Right hindlimb (tissue), 1 donor: ENCODE results near the gene MRC2.
"Not testable (repeated sequence)": the region's sequence is repeated elsewhere in the genome, so short reads cannot be mapped to it uniquely, and the experiment has no call there.

Source experiments
- DNase-seq: peaks from one replicate; pipeline ENCODE4 v3.0.0-alpha.2; 2018

Gene MRC2

GRCh38 chr17:62612289-62612688, 15.2 kb upstream of the MRC2 start:
- not testable (repeated sequence) for DNase-seq

- not testable (repeated sequence) for DNase-seq
Observed at GRCh38 chr17:62613095-62613494, 14.4 kb upstream of the MRC2 start.

DNA sequence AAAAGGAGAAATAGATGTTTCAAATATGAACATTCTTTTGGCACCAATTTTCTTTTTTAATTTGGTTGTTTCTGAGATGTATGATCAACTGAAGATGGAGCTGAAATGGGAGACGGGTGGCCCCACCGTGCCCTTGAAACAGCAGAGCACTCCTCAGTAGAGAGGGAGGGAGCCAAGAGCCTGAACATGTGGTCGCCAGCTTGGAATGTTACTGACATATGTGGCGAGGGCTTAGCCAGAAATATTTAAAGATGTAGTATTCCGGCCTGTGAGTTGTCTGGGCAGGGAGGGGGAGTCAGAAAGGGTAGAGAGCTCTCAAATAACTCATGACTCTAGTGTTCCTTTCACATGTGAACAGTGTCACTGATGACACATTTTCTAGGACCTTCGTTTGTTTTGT, 13.3 kb upstream of the MRC2 start:
- peak; percentile 87 for DNase-seq

DNA sequence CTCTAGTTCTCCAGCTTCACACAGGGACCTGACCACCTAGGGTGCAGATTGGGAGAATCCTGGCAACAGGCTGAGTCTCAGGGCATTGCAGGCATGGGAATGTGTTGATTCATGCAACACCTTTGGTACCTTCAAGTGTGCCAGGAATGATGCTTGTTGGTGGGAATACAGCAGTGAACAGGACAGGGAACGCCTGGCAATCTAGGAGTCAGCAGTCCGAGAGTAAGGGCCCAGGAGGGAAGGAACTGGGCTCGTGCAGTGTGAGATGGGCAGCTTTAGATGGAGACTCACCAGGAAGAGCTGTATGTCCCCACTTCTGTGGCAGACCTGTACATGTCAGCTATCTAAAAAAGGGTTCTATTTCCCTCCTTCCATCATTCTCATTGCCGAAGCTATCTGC, 12.0 kb upstream of the MRC2 start:
- DNase-seq, result no peak

DNA sequence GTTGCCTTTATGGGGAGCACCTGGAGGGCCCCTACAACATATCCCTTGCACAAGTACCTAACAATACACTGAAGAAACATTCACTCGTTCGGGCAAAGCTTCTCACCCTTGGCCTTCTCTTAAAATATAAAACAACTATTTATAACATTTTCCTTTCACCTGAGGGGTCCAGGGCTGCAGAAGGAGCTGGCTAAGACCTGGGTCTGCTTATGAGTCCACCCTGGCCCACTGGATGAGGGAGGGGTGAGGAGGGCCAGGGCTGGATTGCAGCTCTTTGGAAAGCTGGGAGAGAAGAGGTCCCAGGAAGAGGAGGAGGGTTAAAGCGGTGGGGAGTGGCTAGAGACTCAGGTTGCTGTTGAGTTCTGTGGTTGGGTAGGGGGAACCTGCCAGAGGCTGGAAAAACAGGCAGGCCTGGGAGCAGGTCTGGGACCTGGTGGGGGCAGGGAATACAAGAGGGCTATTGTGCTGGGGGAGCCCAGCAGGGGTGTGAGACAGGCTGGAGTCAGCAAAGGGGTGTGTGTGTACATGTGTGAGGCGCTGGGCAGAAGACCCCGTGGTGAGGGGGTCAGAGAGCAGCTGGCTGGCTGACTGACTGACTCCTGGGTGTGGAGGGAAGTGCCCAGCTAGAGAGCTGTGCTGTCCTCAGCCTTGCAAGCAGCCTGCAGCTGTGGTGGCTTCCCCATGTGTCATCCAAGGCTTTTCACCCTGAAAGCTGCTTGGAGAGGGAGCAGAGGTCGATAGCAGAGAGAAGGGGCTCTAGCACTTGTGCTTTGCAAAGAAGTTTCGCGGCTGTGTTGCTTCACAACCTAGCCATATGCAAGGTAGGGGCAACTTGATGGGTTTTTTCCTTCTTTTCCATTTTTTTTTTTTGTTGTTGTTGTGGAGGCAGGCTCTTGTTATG, 10.2 kb upstream of the MRC2 start:
- peak; percentile 59 for DNase-seq

DNA sequence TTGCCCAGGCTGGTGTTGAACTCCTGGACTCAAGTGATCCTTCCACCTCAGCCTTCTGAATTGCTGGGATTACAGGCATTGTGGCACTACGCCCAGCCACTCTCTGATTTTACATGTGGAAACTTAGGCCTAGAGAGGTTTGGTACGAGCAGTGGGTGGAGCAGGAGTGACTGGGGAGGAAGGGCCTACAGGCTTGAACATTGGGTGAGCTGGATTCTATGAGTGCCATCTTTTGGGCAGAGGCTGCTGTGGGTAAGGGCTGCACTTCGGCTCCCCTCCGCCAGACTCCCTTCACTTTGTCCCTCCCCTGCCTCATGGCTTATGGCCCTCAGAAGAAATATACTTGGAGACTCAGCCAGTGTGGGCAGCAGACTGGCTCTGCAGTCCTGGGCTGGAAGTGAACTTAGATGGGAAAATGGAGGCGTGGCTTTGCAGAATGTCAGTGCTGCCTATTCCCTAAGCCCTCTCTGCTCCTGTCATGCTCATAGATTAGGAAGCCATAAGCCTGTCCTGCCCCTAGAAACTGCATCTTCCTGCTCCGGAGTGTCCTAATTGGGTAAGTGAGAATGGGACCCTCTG, 9.5 kb upstream of the MRC2 start:
- DNase-seq, result peak; percentile 68

DNA sequence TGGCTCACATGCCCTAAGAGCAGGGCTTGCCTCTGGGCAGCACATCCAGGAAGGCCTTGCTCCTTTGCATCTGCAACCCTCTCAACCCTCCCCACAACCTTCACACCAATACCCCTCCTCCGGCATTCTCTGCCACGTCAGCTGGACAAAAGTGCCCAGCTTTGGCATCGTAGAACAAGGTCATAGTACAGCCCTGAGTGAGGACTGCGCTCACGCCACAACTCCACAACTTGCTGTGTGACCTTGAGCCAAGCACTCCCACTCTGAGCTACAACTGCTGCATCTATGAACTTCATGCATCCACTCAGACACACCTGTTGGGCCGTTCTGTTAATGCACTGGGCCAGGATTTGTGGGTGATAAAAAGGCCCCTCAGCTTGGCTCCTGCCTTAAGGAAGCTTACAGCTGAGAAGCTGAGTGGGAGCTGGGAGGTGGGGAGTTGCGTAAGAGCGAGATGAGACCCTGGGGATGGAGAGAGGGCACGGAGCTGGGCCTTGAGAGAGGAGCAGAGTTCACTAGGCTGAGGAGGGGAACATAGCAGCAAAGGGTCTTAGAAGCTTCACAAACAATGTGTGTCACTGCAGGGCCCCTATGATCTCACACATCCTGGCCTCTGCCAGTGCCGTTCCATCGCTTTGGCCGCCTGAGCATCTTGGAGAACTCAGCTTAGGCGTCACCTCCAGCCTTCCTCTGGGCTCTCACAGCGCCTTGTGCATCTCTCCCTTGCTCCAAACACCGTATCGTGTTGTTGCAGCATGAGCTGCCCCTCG, 8.6 kb upstream of the MRC2 start:
- peak; percentile 75 for DNase-seq

DNA sequence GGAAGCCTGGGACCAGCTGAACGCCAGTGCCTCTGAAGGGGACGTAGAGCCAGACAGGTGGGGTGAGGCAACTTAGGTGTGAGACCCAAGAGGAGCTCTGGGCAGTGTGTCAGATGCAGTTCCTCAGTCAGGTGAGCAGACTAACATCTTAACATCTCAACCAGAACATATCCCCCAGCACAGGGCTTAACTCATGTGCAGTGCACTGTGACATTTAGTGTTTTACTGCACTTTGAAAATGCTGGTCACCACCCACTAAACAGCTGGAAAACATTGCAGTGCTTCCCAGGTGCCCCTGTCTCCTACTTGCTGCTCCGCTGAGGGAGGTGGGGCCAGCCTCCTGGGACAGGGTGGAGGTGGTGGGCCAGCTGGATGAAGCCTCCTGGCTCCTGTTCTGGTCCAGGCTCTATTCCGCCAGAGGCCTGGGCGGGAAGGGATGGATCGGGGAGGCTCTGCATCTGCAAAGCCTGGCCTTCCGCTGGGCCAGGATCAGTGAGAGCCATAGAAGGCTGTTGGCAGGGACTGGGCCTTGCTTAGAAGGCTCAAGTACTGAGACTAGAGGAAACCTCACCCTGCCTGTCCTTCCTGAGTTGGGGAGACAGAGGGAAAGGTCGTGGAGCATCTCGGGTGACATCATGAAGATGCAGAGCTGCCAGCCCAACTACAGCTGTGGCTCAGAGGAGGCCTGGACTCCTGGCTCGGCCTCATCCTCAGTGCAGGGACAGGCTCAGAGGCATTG, 7.9 kb upstream of the MRC2 start:
- DNase-seq, result peak; percentile 66

- DNase-seq, result no peak
Observed at GRCh38 chr17:62621223-62621622, 6.2 kb upstream of the MRC2 start.

DNA sequence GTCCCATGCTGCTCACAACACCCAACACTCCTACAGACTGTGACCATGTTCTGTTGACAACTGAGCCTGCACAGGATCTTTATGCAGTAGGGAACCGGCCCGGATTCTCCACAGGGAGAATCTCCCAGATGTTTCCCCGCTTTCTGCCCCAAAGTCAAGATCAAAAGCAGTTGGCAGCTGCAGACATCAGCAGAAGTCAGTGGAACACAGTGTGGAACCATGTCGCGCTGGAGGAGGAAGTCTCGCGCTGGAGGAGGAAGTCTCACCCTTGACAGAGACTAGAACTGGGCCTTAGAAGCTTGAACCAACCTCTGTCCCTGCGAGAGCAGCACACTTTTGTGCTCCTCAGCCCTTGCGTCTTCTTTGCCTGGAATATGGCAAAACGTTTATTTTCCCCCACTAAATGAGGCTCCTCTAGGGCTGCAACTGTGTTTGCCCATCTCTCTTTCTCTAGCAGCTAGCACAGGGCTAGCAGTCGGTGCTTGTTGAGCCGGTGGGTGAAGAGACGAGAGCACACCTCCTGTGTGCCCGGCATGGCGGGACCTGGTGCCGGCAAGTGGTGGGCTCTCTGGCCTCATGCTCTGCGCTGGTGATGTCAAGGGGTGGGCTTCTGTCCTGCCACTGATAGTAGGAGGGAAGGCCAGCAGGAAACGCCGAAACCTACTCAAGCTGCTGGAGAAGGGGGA, 2.1 kb upstream of the MRC2 start:
- no peak for DNase-seq

- DNase-seq, result no peak
Observed at GRCh38 chr17:62625870-62626200, 1.6 kb upstream of the MRC2 start.

DNA sequence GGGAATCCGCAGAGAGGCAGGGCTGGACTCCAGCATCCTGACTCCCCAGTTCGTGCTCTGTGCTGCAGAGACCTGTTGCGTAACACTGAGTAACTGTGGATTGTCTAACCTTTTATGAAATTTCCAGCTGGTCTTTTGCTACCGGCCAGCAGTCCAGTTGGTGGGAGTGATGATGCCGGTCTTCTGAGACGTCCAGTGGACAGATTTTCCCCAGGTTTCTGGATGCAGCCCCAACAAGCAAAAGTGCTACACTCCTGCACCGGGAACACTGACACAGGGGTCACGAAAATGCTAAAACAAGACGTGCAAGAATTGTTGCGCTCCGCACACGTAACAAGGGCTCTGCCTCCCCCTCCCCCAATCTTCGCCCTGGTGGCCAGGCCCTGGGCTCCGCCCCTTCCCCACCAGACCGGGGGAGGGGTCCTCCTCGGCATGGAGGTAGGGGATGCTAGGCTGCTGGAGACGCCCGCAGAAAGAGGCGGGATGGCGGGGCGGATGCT, 701 bp upstream of the MRC2 start:
- DNase-seq, result peak; percentile 92

DNA sequence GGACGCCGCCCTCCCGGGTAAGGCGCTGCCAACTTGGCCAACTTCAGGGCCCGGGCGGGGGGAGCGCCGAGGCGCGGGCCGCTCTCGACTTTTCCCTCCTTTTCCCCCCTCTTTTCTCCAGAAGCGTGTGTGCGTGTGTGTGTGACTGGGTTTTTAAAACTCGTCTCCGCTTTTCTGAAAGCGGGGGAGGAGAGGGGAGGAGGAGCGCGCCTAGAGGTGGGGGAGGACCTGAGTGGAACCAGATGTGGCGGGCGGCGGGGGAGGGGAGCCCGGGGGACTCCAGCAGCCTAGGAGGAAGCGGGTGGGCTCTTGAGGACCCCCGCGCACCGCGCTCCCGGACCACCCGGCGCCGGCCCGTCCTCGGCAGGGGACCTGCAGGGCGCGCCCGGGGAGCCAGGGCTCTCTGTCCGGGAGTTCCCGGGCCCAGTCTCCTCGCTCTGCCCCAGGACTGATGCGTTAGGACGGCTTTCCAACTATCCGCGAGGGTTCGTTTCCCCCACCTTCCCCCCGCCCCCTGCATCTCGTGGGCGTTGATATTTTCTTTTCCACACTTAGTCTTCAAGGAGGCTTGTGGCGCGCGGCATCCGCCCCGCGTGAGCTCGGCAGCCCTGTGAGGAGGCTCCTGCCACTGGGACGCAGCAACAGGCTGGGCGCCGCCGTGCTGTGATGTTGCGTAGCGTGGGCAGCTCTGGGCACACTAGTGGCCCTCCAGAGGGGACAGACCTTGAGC, 599 bp downstream of the MRC2 start:
- peak; percentile 88 for DNase-seq

DNA sequence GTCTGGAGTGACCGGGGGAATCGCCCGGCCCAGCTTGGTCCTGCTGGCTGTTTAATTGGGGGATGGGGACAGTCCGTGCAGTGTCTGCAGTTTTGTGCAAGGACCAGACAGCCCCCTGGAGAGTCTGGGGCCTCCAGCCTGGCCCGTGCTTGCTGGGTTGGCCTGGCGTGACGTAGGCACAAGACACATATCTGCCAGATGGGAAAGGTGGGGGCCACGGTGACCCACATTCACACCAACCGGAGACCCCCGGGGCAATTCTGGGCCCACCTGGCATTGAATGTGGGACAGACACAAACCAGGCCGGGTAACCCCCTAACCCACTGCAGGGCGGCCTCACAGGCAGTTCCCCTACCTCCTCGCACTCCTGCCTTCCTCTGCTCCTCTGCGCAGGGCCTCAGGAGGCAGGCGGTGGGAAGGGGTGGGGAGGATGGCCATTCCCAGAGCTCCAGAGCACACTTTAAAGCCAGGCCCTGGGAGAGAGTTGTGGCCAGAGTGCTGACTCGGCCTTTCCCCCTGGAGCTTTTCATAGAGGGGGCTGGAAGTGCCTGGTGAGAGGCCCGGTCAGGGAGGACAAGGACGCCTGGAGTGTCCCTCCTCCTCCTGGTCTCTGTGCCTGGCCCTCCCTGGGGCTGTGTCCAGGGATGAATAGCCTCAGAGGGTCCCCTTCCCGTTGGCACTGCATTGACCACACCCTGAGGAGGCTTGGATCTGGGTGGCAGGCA, 1.5 kb downstream of the MRC2 start:
- DNase-seq, result peak; percentile 74

- DNase-seq, result no peak
Observed at GRCh38 chr17:62629556-62630364, 2.3 kb downstream of the MRC2 start.

DNA sequence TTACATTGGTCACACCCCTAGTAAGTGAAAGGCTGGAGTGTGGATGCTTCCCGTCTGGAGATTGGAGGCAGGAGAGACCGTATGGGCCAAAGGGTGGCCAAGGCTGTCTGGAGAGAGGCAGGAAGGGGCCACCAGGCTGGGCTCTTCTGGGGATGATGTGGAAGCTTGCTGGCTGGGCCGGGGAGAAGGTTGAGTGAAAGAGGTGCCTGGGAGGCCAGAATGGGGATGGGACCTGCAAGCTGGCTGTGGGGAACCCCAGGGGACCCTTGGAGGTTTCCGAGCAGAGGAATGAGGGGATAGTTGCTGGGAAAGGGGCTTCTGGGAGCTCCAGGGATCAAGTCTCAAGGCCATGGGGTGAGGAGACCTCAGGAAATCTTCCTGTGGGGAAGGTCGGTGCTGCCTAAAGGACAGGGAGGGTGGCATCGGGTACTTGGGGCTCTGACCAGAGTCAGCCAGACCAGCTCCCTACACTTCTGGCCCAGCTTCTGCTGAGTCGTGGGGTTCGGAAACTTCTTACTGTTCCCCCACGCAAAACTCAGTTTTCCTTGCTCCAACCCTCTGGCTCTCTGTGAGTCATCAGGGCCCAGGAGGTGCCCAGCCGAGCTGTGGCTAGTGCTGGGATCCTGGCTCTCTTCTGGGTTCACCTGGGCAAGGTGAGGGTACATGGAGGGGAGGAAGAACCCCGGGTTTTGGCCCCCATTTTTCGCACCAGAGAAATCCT, 3.1 kb downstream of the MRC2 start:
- DNase-seq, result no peak

DNA sequence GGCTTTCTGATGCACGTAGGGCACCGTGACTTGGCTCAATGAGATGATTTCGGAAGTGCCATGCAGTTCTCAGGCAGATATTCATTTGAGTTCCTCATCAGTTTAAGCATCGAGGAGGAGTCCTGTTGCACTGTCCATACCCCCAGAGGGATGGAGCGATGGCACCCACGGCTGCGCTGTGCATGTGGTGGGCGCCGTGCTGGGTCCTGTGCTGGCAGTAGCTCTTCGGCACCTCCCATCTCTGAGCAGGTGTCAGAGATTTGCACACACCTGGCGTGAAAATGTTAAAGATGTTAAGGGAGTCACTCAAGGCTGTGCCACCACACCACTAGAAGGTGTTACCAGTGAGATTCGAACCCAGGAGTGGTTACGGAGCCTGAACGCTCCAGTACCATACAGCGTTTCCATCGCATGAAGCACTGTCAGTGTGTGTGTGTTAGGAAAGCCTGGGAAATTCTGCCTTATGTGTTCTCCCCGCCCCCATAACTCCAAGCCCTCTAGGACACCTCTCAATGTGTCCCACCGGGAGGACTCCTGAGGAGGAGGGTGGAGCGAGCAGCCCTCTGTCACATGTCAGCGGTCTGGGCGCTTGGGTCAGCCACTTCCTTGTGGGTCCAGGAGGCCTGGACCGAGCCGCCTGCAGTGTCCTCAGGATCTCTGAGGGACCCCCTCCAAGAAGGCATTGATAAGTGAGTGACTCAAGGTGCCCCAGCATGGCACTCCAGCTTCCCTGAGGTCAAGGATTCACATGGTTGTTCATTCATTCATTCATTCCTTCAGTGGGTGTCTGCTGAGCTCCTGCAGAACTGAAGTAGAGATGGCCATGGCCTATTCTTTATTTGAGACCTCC, 3.8 kb downstream of the MRC2 start:
- no peak for DNase-seq
